ENCODE data around the gene PGS1.

PGS1 gene

DNA sequence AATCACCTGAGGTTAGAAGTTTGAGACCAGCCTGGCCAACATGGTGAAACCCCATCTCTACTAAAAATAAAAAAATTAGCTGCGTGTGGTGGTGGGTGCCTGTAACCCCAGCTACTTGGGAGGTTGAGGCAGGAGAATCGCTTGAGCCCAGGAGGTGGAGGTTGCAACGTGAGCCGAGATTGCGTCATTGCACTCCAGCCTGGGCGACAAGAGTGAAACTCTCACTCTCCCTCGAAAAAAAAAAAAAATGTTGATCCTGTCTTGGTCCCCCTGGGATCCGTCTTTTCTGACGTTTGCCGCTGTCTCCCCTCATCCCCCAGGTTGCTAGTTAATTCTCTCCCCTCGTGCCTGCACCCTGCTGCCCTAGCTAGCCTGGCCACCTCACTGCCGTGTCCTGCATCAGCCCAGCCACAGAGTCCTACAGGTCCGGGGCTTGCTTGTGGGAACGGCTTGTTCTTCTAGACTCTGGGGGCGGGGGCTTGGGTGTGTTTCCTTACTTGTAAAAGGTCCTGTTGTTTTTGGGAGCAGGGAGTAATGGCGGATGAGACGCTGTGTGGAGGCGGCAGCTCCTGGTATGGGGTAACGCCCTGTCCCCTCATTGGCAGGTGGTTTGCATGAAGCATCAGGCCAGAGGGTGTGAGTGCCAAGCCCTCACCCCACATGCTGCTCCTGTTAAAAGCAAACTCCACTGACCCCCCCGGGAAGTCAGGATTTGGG lies 44.6 kb downstream of the PGS1 start:
- no peak for DNase-seq (ENCODE audit: low read depth in 2 of 2, low spot score in 1 of 2)

GRCh38 chr17:78423961-78424675 lies 45.7 kb downstream of the PGS1 start:
- DNase-seq (ENCODE audit: low read depth in 2 of 2, low spot score in 1 of 2) = no peak

GRCh38 chr17:78425429-78425828 lies 47.0 kb downstream of the PGS1 start:
- DNase-seq (ENCODE audit: low read depth in 2 of 2, low spot score in 1 of 2) = no peak

GRCh38 chr17:78426293-78426879 lies 47.9 kb downstream of the PGS1 start:
- DNase-seq (ENCODE audit: low read depth in 2 of 2, low spot score in 1 of 2) = no peak

GRCh38 chr17:78427140-78427539 lies 48.7 kb downstream of the PGS1 start:
- no peak for DNase-seq (ENCODE audit: low read depth in 2 of 2, low spot score in 1 of 2)

DNA sequence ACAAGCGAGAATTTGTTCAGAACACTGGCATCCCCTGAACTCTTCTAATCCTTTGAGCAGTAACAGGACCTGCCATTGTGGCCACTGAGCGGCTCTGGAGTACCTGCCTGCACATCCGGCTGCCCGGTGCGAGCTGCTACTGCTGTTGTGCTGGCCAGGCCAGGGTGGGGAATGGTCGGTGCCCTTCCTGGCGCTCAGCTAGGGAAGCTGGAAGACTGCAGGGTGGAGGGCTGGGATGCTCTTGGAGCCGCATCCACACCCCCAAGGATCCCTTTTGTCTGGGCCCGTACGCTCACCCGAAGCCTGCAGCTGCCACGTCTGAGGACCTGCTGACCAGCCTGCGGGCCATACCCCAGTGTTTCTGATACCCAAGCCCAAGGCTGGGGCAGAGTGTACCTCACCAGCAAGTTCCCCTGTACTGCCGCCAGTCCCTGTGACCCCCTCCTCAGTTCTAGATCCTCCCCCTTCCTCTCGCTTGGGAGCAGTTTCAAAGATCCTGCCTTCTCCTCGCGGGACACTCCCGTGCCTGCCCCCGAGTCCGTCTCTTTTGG lies 49.7 kb downstream of the PGS1 start:
- no peak for DNase-seq (ENCODE audit: low read depth in 2 of 2, low spot score in 1 of 2)

GRCh38 chr17:78428836-78429617 lies 50.6 kb downstream of the PGS1 start:
- no peak for DNase-seq (ENCODE audit: low read depth in 2 of 2, low spot score in 1 of 2)

- DNase-seq (ENCODE audit: low read depth in 2 of 2, low spot score in 1 of 2) = no peak
Measured at GRCh38 chr17:78429618-78429995, 51.2 kb downstream of the PGS1 start.

DNA sequence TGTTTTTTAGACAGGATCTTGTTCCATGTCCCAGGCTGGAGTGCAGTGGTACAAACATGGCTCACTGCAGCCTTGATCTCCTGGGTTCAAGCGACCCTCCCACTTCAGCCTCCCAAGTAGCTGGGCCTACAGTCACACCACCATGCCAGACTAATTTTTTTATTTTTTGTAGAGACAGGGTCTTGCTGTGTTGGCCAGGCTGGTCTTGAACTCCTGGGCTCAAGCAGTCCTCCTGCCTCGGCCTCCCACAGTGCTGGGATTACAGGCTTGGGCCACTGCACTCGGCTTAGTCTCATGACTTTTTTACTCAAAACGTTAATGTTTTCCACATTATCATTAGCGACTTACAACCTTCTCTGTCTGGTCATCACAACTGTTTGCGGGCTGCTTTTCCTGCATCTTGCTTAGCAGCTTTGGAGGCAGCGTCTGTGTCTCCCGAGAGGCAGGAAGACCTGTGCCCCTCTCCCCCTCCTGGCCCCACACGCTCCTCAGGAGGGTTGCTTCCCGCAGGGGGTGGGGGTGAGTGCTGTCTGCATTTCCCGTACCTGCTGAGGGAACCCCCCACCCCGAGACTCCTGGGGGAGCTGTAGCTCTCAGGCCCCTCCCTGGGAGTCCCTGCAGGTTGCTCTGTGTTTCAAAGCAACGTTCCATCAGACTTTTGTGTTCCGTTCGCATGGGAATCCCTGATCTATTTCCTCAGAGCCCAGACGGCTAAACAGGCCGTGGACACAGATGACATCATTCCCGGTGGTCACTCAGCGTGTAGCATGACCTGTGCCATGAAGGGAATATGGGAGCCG lies 52.6 kb downstream of the PGS1 start:
- DNase-seq (ENCODE audit: low read depth in 2 of 2, low spot score in 1 of 2) = no peak

GRCh38 chr17:78431692-78431958 lies 53.2 kb downstream of the PGS1 start:
- DNase-seq (ENCODE audit: low read depth in 2 of 2, low spot score in 1 of 2) = no peak

- DNase-seq (ENCODE audit: low read depth in 2 of 2, low spot score in 1 of 2) = no peak
Measured at GRCh38 chr17:78432226-78433012, 54.0 kb downstream of the PGS1 start.

GRCh38 chr17:78433013-78433727 lies 54.7 kb downstream of the PGS1 start:
- no peak for DNase-seq (ENCODE audit: low read depth in 2 of 2, low spot score in 1 of 2)

DNA sequence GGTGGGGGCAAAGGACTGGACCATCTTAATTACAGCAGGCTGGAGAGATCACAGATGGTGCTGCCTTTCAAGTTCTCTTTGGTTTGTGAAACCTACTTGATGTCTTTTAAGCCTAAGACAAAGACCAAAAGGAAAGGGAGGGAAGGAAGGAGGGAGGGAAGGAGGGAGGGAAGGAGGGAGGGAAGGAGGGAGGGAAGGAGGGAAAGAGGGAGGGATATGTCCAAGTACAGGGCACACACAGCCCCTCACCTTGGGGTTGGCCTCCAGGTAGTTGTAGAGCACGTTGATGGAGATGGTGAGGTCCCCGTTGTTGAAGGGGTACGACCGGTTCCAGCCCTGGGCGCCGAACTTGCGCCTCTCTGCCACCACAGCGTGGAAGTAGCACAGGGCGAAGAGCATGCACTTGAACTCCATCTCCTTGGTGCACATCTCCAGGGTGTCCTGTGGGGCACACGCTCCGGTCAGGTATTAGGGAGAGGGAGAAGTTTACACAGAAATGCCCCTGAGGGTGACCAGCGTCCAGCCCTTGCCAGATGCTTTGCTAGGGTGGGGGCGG lies 55.4 kb downstream of the PGS1 start:
- DNase-seq (ENCODE audit: low read depth in 2 of 2, low spot score in 1 of 2) = no peak

DNA sequence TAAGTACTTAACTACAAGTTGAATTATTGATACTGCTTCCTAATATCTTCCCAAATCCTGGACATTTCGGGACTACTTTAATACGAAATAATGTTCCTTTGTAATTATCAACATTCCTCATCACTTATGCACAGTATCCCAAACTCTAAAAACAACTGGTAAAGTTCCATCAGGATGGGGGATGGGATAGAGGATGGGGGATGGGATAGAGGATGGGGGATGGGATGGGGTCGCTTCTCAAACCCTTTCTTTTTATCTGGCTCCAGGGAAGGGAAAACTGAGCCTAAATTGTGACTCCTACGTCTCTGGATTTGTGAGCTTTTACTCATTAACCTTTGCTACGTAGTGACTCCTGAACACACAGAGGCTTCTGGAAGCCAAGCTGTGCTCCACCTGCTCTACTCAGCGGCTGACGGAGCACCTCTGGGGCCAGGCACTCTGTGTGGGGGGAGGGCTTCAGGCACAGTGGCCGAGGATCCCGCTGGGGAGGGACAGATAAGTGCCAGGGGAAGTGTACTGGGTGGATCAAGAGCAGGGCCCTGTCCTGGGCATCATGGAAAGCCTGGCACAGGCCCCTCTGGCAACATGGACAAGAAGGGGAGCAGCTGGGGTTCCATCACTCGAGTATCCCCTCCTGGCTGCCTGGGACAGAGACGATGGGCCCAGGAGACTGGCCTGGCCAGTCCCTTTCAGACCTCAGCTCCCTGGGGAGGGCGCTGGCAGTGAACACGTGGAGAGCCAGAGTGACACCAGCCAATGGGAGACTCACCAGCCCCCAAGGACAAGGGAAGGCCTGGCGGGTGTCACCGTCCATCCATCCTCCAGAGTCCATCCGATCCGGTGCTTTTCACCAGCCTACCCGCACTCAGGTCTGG lies 56.2 kb downstream of the PGS1 start:
- no peak for DNase-seq (ENCODE audit: low read depth in 2 of 2, low spot score in 1 of 2)

- DNase-seq (ENCODE audit: low read depth in 2 of 2, low spot score in 1 of 2) = no peak
Measured at GRCh38 chr17:78435330-78436005, 57.0 kb downstream of the PGS1 start.

GRCh38 chr17:78437508-78438169 lies 59.2 kb downstream of the PGS1 start:
- no peak for DNase-seq (ENCODE audit: low read depth in 2 of 2, low spot score in 1 of 2)

- no peak for DNase-seq (ENCODE audit: low read depth in 2 of 2, low spot score in 1 of 2)
Measured at GRCh38 chr17:78438271-78438691, 59.8 kb downstream of the PGS1 start.
